ENCODE measurements around the gene FFAR2.
"Not testable (repeated sequence)": the region's sequence is repeated elsewhere in the genome, so short reads cannot be mapped to it uniquely, and the experiment has no call there.

FFAR2 gene

DNA sequence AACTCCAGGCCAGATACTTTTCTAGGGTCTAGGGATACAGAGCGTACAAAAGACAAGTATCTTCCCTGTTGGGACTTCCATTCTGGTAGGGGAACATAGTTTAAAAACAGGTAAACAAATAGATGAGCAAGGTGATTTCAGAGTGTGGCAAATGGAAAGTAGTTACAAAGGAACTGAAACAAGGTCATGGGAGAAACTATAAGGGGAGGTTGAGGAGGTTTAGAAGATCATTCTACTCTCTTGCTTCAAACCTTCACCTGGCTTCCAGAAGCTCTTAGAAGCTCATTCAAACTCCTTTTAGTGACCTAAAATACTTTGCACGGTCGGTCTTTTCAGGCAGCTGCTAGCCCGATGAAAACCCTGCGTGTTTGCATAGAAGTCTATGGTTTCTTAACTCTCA lies 9.1 kb downstream of the FFAR2 start:
- DNase-seq (ENCODE audit: low read depth) = no peak

DNA sequence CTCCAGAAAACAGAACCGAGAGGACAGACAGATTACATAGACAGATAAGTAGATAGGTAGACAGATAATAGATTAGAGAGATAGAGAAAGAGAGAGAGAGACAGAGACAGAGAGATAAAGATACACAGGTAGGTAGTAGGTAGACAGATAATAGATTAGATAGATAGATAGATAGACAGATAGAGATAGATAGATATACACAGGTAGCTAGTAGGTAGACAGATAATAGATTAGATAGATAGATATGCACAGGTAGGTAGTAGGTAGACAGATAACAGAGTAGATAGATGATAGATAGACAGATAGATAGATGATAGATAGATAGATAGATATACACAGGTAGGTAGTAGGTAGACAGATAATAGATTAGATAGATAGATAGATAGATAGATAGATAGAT lies 10.1 kb downstream of the FFAR2 start:
- DNase-seq (ENCODE audit: low read depth) = no peak

DNA sequence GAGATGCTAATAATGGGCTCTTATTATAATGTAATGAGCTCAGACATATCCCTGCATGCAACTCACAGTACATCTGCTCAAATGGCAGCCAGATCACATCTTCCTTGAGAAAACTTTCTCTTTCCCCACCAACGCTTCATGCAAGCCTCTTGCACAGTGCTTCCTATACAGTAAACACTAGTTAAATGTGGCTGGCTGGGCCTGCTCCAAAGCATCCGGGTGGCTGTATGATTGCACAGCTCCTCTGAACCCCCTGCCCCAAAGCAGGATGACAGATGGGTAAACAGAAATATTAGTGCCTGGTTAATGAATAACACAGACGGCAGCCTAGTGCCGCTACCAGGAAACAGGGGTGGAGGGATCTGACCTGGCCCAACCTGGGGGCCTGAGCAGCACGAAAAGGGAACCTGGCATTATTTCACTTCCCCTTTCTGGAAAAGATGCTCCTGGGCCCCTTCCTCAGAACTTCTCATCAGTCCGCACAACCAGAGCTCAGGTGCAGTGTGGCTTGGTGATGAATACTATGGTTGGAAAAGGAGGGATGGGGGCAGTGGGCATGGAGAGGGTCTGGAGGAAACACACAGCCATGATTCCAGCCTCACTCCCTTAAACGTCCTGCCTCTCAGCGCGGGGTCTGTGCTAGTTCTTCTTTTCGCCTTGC lies 10.8 kb downstream of the FFAR2 start:
- no peak for DNase-seq (ENCODE audit: low read depth)

DNA sequence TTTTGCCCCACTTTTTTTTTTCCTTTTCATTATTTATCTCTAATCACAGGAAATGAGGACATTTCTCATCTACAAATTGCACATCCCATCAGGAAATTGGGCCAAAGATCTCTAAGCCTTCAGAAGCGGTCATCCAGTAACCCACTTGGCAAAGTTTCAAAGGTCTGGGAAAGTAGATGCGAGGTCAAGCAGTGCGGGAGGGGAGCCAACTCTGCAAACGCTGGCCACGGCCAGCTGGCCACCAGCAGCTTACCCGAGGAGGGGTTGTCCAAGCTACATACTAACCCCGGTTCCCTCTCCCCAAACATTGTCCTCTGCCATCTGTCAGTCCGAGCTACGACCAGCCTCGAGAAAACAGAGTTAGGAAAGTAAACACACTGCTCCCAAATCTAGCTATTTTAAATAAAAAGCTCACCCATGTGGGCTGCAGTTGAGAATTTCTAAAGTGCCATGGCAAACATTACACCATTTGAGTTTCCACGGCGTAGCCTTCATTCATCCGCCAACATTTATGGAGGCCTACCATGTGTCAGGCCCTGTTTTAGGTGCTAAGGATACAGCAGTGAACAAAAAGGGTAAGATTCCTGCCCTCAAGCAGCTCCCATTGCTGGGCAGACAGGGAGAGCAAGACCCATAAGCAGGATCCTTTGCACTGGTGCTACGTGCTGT lies 11.5 kb downstream of the FFAR2 start:
- no peak for DNase-seq (ENCODE audit: low read depth)

DNA sequence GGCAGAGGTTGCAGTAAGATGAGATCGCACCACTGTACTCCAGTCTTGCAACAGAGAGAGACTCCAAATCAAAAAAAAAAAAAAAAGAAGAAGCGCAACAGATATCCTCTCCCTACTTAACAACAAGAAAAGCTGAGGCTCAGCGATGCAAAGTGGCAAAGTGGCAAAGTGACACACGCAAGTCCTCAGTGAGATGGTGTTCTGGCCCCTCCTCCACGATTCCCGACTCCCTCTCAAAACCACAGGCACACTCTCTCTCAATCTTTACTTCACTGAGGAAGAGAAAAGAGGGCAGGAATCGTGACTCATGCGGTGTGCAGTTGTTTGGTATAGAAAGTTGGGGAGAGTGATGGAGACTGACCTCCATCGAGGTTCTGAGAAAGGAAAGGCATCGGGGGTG lies 12.6 kb downstream of the FFAR2 start:
- DNase-seq (ENCODE audit: low read depth) = no peak

DNA sequence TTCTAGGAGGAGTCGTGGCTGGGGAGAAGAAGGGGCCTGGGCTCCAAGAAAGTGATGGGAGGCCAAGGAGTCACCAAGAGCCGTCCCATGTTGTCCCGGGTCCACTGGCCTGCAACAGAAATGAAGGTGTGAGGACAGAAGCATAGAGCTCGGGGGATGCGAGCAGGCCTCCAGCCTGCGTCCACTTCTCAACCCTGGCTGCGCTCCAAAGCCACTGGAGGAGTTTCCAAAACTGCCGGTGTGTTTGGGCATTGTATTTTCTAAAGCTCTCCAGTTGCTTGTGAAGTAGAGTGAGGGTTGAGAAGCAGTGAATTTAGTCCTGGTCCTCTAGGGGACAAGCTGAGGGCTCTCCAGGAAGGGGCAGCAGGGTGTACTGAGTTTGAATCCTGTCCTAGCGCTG lies 13.0 kb downstream of the FFAR2 start:
- no peak for DNase-seq (ENCODE audit: low read depth)

DNA sequence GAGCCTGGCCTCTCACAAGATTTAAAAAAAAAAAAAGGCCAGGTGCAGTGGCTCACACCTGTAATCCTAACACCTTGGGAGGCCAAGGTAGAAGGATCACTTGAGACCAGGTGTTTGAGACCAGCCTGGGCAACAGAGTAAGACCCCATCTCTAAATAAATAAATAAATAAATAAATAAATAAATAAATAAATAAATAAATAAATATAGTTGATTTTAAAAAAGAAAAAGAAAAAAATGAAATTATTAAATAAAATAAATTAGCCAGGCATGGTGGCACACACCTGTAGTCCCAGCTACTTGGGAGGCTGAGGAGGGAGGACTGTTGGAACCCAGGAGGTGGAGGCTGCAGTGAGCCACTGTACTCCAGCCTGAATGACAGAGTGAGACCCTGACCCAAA lies 13.7 kb downstream of the FFAR2 start:
- DNase-seq (ENCODE audit: low read depth) = not testable (repeated sequence)

DNA sequence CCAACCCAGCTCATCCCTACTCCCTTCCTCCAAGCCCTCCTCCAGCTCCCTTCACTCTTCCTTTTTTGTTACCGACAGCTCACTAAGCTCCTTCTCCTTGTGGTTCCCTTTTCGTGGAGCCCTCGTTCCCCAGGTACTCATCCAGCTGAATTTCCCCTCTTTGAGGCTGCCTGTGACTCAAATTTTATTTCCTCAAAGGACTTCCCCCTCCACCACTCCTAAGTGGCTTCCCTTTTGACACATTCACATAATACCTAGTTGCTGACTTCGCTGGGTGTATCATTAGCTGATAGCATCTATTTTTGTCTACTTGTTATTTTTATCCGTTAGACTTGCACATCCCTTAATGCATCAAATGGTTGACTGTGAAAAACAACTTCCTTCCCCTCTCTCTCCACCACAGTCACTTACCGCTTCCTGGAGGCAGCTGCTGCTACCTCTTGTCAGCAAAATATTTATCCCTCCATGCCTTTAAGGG lies 14.5 kb downstream of the FFAR2 start:
- DNase-seq (ENCODE audit: low read depth) = peak; percentile 54

DNA sequence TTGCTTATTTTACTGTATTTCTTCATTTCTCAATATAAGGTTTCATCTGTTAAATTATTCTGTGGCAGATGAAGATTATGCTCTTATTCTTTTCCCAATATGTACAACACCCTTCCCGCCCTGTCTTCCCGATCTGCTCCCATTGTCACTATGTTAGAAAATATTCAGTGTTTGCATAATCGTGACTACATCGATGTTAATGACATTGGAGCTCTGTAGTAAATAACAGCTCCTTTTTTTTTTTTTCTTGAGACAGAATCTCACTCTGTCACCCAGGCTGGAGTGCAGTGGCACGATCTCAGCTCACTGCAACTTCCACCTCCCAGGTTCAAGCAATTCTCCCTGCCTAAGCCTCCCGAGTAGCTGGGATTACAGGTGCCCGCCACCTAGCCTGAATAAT lies 14.9 kb downstream of the FFAR2 start:
- DNase-seq (ENCODE audit: low read depth) = not testable (repeated sequence)

DNA sequence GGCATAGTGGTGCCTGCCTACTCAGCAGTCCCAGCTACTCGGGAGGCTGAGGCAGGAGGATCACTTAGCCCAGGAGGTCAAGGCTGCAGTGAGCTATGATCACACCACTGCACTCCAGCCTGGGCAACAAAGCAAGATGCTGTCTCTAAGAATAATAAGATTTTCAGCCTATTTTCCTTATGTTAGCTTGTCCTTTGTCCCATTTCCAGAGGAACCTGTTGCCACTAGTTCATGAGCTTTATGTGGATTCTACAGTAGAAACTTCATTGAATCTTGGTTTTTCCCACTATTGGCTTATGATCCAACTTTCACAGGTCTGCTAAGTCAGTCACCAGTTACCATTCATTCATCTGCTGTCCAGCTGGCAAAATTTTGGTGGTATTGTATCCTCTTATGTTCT lies 18.2 kb downstream of the FFAR2 start:
- no peak for DNase-seq (ENCODE audit: low read depth)

GRCh38 chr19:35468637-35469036 lies 20.6 kb downstream of the FFAR2 start:
- DNase-seq (ENCODE audit: low read depth) = no peak

GRCh38 chr19:35470128-35470527 lies 22.1 kb downstream of the FFAR2 start:
- DNase-seq (ENCODE audit: low read depth) = no peak

- not testable (repeated sequence) for DNase-seq (ENCODE audit: low read depth)
Observed at GRCh38 chr19:35471075-35471474, 23.0 kb downstream of the FFAR2 start.

- DNase-seq (ENCODE audit: low read depth) = no peak
Observed at GRCh38 chr19:35471946-35472345, 23.9 kb downstream of the FFAR2 start.

DNA sequence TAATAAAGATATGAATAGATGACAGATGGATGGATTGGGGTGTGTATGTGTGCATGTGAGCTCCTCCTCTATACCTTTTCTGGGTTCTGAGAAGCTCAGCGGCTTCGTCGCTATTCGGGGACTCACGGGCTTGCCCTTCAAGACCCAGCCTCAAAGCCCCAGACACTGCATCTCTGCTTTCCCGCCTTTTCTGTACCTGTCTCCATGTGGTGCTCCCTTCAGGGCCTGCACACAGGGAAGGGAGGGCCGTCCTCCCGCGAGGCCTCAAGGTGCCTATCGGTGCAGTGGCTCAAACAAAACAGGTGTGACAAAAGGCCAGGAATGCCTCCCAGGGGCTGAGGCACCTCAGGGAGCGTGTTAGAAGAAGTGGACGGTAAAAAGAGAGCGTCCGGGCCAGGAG lies 26.0 kb downstream of the FFAR2 start:
- no peak for DNase-seq (ENCODE audit: low read depth)

GRCh38 chr19:35474594-35474993 lies 26.5 kb downstream of the FFAR2 start:
- not testable (repeated sequence) for DNase-seq (ENCODE audit: low read depth)

DNA sequence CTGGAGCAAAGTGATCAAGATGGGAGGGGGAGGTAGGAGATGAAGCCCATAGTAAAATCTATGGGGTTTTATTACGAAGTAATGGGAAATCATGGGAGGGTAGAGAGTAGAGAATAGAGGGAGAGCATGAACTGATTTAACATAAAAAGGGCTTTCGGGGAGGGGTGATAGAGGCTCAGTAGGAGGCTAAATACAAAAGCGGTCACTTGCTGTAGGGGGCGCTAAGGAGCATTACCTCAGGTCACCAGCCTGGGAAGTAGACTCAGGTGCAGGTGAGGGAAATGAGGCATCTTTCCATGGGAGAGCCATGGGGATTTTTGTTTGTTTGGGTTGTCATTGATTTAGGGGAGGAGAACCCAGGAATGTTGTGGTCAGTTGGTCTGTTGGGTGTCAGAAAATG lies 28.1 kb downstream of the FFAR2 start:
- DNase-seq (ENCODE audit: low read depth) = no peak

GRCh38 chr19:35478794-35479677 lies 31.0 kb downstream of the FFAR2 start:
- no peak for DNase-seq (ENCODE audit: low read depth)

DNA sequence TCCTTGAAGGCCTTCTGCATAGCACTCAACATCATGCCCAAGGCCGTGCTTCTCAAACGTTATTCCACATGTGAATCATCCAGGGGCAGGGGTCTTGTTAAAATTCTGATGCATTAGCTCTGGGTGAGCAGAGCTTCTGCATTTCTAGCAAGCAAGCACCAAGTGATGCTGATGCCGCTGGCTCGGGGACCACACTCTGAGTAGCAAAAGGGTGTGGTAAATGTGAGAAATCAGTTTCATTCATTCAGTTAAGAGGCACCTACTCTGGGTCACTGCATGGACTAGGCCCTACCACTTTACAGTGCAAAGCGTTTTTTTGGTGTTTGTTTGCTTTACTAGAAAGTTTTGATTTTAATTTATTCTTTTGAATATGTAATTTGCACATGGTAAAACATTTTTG lies 35.0 kb downstream of the FFAR2 start:
- DNase-seq (ENCODE audit: low read depth) = no peak

DNA sequence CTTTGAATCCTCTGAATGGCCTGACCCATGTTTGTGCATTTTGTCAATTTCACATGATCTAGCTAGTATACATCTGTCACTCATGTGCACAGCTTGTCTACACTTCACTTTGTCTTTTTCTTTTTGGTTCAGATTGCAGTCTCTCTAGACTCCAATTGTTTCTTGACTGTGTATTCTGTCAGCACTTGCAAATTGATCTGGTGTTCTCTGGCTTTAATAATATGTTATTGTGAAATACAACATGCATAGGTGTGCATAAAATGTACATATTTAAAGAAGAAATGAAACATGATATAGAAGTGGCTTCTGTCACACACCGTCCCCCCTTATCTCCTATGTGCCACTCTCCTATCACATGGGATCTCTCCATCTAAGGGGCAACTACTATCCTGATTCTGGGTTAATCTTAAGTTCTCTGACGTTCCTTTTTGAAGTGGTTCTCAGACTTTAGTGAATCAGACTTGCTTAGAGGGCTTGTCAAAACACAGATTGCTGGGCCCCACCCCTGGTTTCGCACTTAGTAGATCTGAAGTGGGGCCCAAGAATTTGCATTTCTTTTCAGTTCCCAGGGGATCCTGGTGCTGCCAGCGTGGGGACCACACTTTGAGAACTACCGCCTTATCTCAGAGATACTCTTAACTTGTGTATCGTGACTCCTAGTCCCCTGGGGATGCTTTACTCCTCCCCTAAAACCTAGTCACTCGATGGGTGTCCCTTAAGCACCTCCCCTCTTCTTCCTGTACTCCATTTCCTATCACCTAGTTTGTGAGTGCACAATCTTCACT lies 36.4 kb downstream of the FFAR2 start:
- no peak for DNase-seq (ENCODE audit: low read depth)

- no peak for DNase-seq (ENCODE audit: low read depth)
Observed at GRCh38 chr19:35486268-35486708, 38.2 kb downstream of the FFAR2 start.

- no peak for DNase-seq (ENCODE audit: low read depth)
Observed at GRCh38 chr19:35487656-35488182, 39.7 kb downstream of the FFAR2 start.
